SK-N-SH (cell line): ENCODE data around the gene KCNIP4. TPM values are rescaled to one million over a fixed set of nuclear protein-coding genes. Genes with fewer than 3 reads are reported as not detected.

Experiments
- CTCF ChIA-PET: fragments of 300-600, 350-600 bp; formaldehyde crosslinking; extraction: SDS; loops from one replicate; lab custom pipeline; 2021; lab: Yijun Ruan, JAX
- POLR2A ChIA-PET: fragments of 350-600 bp; sonication (Branson Sonifier 250); formaldehyde crosslinking; extraction: SDS; loops from one replicate; lab custom pipeline; 2020; ENCODE audit warnings: antibody characterized with exemption, inconsistent platforms; lab: Yijun Ruan, JAX
- DNase-seq: peaks from one replicate; pipeline ENCODE4 v3.0.0; 2012
- H2AFZ ChIP-seq: fragments of 200-600 bp; sonication (generic); 2 replicates; pipeline ENCODE4 v1.8.1; 2016; ENCODE audit warnings: antibody characterized with exemption, mild to moderate bottlenecking, low read depth
- H3F3A ChIP-seq: fragments of 200-600 bp; sonication (generic); replicated peaks from 2 replicates; pipeline ENCODE3; 2016; ENCODE audit warnings: antibody characterized with exemption, mild to moderate bottlenecking; ENCODE audit not compliant: insufficient read depth
- H3K27ac ChIP-seq, 2 experiments: fragments of 200-500 bp in 1 of 2; fragments of 200-600 bp in 1 of 2; sonication (Bioruptor generic) in 1 of 2; sonication (generic), shearing (Covaris generic) in 1 of 2; 2 replicates each; pipeline versions ENCODE4 v1.5.1 to v1.6.1; 2014 to 2016; ENCODE audit warnings: low read depth in 2 of 2, inconsistent platforms in 1 of 2, low read length in 1 of 2, mild to moderate bottlenecking in 1 of 2, mixed read lengths in 1 of 2
- H3K27me3 ChIP-seq: fragments of 200-600 bp; sonication (generic), shearing (Covaris generic); 2 replicates; pipeline ENCODE4 v1.6.1; 2016; ENCODE audit warnings: mixed run types; ENCODE audit not compliant: insufficient read depth
- H3K36me3 ChIP-seq, 2 experiments: fragments of 200-500 bp in 1 of 2; fragments of 200-600 bp in 1 of 2; sonication (Bioruptor generic) in 1 of 2; sonication (generic) in 1 of 2; replicated peaks in 1 of 2; 2 replicates each; pipeline versions ENCODE3 to v1.5.1; 2014 to 2016; ENCODE audit warnings: low read length in 1 of 2, mild to moderate bottlenecking in 1 of 2; ENCODE audit not compliant: insufficient read depth in 2 of 2, control insufficient read depth in 1 of 2
- H3K4me1 ChIP-seq, 2 experiments: fragments of 200-500 bp in 1 of 2; fragments of 200-600 bp in 1 of 2; sonication (Bioruptor generic) in 1 of 2; sonication (generic), shearing (Covaris generic) in 1 of 2; 2 replicates each; pipeline versions ENCODE4 v1.5.1 to v1.6.1; 2014 to 2016; ENCODE audit warnings: low read depth in 1 of 2, low read length in 1 of 2, mixed run types in 1 of 2; ENCODE audit not compliant: insufficient read depth in 2 of 2, control insufficient read depth in 1 of 2
- H3K4me2 ChIP-seq: fragments of 200-600 bp; sonication (generic), shearing (Covaris generic); 2 replicates; pipeline ENCODE4 v1.6.1; 2017; ENCODE audit warnings: mixed run types
- H3K4me3 ChIP-seq, 2 experiments: fragments of 200-500 bp in 1 of 2; fragments of 200-600 bp in 1 of 2; sonication (Bioruptor generic) in 1 of 2; sonication (generic), shearing (Covaris generic) in 1 of 2; 2 replicates each; pipeline versions ENCODE4 v1.5.1 to v1.8.1; 2014 to 2016; ENCODE audit warnings: low read depth in 2 of 2, inconsistent platforms in 1 of 2, low read length in 1 of 2, mild to moderate bottlenecking in 1 of 2, mixed read lengths in 1 of 2, moderate library complexity in 1 of 2
- H3K79me2 ChIP-seq: fragments of 200-600 bp; sonication (generic); 2 replicates; pipeline ENCODE4 v1.8.1; 2017; ENCODE audit warnings: mild to moderate bottlenecking; ENCODE audit not compliant: insufficient read depth
- H3K9ac ChIP-seq: fragments of 200-600 bp; sonication (generic); 2 replicates; pipeline ENCODE4 v1.6.1; 2017; ENCODE audit warnings: mixed run types
- H3K9me2 ChIP-seq: fragments of 200-600 bp; sonication (generic); 2 replicates; pipeline ENCODE4 v1.6.1; 2017; ENCODE audit warnings: mixed run types
- H3K9me3 ChIP-seq: fragments of 200-600 bp; sonication (generic); 2 replicates; pipeline ENCODE4 v1.6.1; 2017; ENCODE audit warnings: mixed run types, mild to moderate bottlenecking, moderate library complexity
- H4K20me1 ChIP-seq: fragments of 200-600 bp; sonication (generic); 2 replicates; pipeline ENCODE4 v1.6.1; 2017; ENCODE audit warnings: mild to moderate bottlenecking, mixed run types; ENCODE audit not compliant: insufficient read depth
- ELF1 ChIP-seq: IDR thresholded peaks from 2 replicates; pipeline ENCODE4 v1.4.0; 2012
- EP300 ChIP-seq, 2 experiments: IDR thresholded peaks; 2 replicates each; pipeline versions ENCODE4 v1.4.0 to v1.6.1; 2012; ENCODE audit warnings: borderline replicate concordance in 1 of 2, low read depth in 1 of 2, low read length in 1 of 2
- FOSL2 ChIP-seq: IDR thresholded peaks from 2 replicates; pipeline ENCODE4 v1.4.0; 2012; ENCODE audit warnings: low read depth, mild to moderate bottlenecking, moderate library complexity, borderline replicate concordance
- FOXM1 ChIP-seq: IDR thresholded peaks from 2 replicates; pipeline ENCODE4 v1.4.0; 2012; ENCODE audit warnings: low read depth, mild to moderate bottlenecking
- GABPA ChIP-seq: IDR thresholded peaks from 2 replicates; pipeline ENCODE4 v1.4.0; 2012; ENCODE audit warnings: low read depth, mild to moderate bottlenecking
- GATA2 ChIP-seq: sonication (generic); formaldehyde crosslinking; IDR thresholded peaks from 2 replicates; pipeline ENCODE4 v1.5.0; 2020; ENCODE audit warnings: mild to moderate bottlenecking, missing genetic modification reagents
- JUND ChIP-seq: IDR thresholded peaks from 2 replicates; pipeline ENCODE4 v1.4.0; 2012
- MXI1 ChIP-seq: IDR thresholded peaks from 2 replicates; pipeline ENCODE4 v1.6.1; 2012; ENCODE audit warnings: mild to moderate bottlenecking, low read depth, low read length, improper control_type of control experiment
- NFIC ChIP-seq: IDR thresholded peaks from 2 replicates; pipeline ENCODE4 v1.4.0; 2012; ENCODE audit warnings: borderline replicate concordance
- NRF1 ChIP-seq: IDR thresholded peaks from 2 replicates; pipeline ENCODE4 v1.6.1; 2012; ENCODE audit warnings: low read depth, mild to moderate bottlenecking, low read length
- RAD21 ChIP-seq: IDR thresholded peaks from 2 replicates; pipeline ENCODE4 v1.6.1; 2012; ENCODE audit warnings: mild to moderate bottlenecking, low read length
- RCOR1 ChIP-seq: fragments of 150-350 bp; IDR thresholded peaks from 2 replicates; pipeline ENCODE4 v1.6.1; 2017; ENCODE audit warnings: antibody characterized with exemption, low read length
- RXRA ChIP-seq: IDR thresholded peaks from 2 replicates; pipeline ENCODE4 v1.4.0; 2012; ENCODE audit warnings: low read depth, mild to moderate bottlenecking, borderline replicate concordance
- SMC3 ChIP-seq: IDR thresholded peaks from 2 replicates; pipeline ENCODE4 v1.6.1; 2012; ENCODE audit warnings: low read depth, low read length, improper control_type of control experiment
- WGBS: methylation state at CpG from one replicate; pipeline ENCODE4 v1.1.6; 2017; ENCODE audit warnings: low lambda C conversion rate; 5-methylcytosine and 5-hydroxymethylcytosine counted together
- polyA plus RNA-seq, 3 experiments: library from polyadenylated mRNA; depleted of rRNA; stranded (reverse); fragments of >200 nt; gene quantifications; 2 replicates each; pipeline ENCODE4 v1.2.3, GENCODE V29; 2012
- TF ChIP-seq, protein P1 (sequence below): IDR thresholded peaks from 2 replicates; pipeline ENCODE4 v1.4.0; 2012; ENCODE audit warnings: low read depth
- TF ChIP-seq, protein P2 (sequence below): IDR thresholded peaks from 2 replicates; pipeline ENCODE4 v1.6.1; 2012; ENCODE audit warnings: mild to moderate bottlenecking, low read depth, low read length, moderate library complexity

The KCNIP4 gene
- polyA plus RNA-seq, 1 of the 3 experiments (the other 2 are of a cell fraction): 0.18 TPM

DNA sequence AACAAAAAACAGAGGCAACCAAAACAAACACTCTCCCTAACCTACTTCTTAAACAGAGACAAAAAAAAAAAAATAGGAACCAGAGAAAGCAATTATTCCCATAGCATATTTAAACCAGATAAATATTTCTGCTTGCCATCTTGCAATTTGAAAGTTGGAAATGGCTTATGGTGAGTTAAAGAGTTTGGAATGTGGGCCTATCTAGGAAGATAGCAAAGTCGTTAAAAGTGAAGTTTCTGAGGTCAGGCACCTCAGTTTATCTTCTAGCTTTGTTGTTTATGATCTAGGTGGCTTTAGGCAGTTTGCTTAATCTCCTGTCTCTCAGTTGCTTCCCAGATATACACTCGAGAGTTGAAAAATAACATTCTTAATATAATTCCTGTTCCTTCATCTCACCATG lies 284.2 kb downstream of the KCNIP4 start (continued):
- no peak for TF ChIP-seq GABPA
- TF ChIP-seq, protein P1, sequence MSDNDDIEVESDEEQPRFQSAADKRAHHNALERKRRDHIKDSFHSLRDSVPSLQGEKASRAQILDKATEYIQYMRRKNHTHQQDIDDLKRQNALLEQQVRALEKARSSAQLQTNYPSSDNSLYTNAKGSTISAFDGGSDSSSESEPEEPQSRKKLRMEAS: no peak
- TF ChIP-seq, all 33 proteins: peak for 0

DNA sequence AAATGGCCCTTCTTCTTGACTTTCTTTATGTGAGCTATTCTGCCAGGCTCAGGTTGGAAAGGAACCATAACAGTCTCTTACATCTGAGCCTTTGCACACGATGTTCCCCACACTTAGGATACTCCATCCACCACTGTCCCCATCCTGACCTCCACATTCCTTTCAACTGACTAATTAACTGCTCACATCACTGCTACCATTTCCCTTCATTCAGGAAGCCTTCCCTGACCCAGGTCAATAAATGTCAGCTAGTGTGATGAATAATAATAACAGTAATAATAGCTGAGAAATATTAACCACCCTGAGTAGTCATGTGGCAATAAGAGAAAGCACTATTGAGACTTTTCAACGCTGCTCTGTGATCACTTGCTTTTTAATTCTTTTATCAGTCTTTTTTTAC lies 291.7 kb downstream of the KCNIP4 start:
- H3K4me2 ChIP-seq: peak overlapping the region; percentile 17; the same call in 1 of the 2 replicates
- no peaks in the 10 kb centered on the region for H3F3A ChIP-seq
- no peaks in the 10 kb centered on the region for H3K9me3 ChIP-seq
- no peak overlapping the region for H2AFZ ChIP-seq
- H3K4me3 ChIP-seq: no peak overlapping the region
- no peaks in the 10 kb centered on the region for H3K27me3 ChIP-seq
- H4K20me1 ChIP-seq: no peaks in the 10 kb centered on the region
- peak overlapping the region in 1 of 2 experiments; percentile 4; a peak in 2 of 4 replicates for H3K27ac ChIP-seq
- TF ChIP-seq RCOR1: no peak
- no peak for TF ChIP-seq SMC3
- no peak for TF ChIP-seq EP300 (IDR thresholded peaks at IDR 0.05; ENCODE audit: borderline replicate concordance in 1 of 2, low read depth in 1 of 2, low read length in 1 of 2)
- no peak for TF ChIP-seq GABPA
- no peak for TF ChIP-seq FOSL2
- TF ChIP-seq MXI1: no peak
- no peak for TF ChIP-seq ELF1
- no peak for TF ChIP-seq NRF1
- no peak for TF ChIP-seq FOXM1
- TF ChIP-seq GATA2 (CRISPR knock-in tag): no peak
- TF ChIP-seq NFIC: no peak
- TF ChIP-seq RXRA: peak; percentile 70; the same call in 1 of the 2 replicates
- TF ChIP-seq JUND: 0 out of 2 replicates have a peak, but pooled peaks have one; percentile 4
- TF ChIP-seq RAD21: no peak
- TF ChIP-seq, protein P2, sequence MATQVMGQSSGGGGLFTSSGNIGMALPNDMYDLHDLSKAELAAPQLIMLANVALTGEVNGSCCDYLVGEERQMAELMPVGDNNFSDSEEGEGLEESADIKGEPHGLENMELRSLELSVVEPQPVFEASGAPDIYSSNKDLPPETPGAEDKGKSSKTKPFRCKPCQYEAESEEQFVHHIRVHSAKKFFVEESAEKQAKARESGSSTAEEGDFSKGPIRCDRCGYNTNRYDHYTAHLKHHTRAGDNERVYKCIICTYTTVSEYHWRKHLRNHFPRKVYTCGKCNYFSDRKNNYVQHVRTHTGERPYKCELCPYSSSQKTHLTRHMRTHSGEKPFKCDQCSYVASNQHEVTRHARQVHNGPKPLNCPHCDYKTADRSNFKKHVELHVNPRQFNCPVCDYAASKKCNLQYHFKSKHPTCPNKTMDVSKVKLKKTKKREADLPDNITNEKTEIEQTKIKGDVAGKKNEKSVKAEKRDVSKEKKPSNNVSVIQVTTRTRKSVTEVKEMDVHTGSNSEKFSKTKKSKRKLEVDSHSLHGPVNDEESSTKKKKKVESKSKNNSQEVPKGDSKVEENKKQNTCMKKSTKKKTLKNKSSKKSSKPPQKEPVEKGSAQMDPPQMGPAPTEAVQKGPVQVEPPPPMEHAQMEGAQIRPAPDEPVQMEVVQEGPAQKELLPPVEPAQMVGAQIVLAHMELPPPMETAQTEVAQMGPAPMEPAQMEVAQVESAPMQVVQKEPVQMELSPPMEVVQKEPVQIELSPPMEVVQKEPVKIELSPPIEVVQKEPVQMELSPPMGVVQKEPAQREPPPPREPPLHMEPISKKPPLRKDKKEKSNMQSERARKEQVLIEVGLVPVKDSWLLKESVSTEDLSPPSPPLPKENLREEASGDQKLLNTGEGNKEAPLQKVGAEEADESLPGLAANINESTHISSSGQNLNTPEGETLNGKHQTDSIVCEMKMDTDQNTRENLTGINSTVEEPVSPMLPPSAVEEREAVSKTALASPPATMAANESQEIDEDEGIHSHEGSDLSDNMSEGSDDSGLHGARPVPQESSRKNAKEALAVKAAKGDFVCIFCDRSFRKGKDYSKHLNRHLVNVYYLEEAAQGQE: no peak
- no peaks in the 10 kb centered on the region for H3K79me2 ChIP-seq
- 30% methylated on average over 2 of the region's 2 CpGs for WGBS
- no peak for DNase-seq
- H3K36me3 ChIP-seq: no peaks in the 10 kb centered on the region
- no peaks in the 10 kb centered on the region for H3K9me2 ChIP-seq
- ChIA-PET CTCF (interaction anchor here (1.3 to 1.7 kb wide), 2 partner anchors 109 to 884 kb away, joined by 3 to 7 read pairs; no protein-coding TSS in a partner anchor), POLR2A (no interaction called here)
- peaks cover 0 to 18% of the 10 kb centered on the region in 2 experiments; a peak in 2 of 4 replicates for H3K4me1 ChIP-seq
- H3K9ac ChIP-seq: no peak overlapping the region
